Common myeloid progenitor, CD34-positive (primary cell): ENCODE results near the gene ACSL4.
"Not testable (repeated sequence)": the region's sequence is repeated elsewhere in the genome, so short reads cannot be mapped to it uniquely, and the experiment has no call there.

ENCODE experiments used
- CTCF ChIA-PET: fragments of 350-600 bp; sonication (Branson Sonifier 250); formaldehyde crosslinking; loops from one replicate; lab custom pipeline; 2021; ENCODE audit warnings: antibody characterized with exemption; lab: Charles Lee
- POLR2A ChIA-PET: fragments of 350-600 bp; sonication (Branson Sonifier 250); formaldehyde crosslinking; loops from one replicate; lab custom pipeline; 2021; ENCODE audit warnings: antibody characterized with exemption; lab: Charles Lee
- DNase-seq, 3 donors: peaks; one replicate each; pipeline versions ENCODE4 v3.0.0 to v3.0.0-alpha.2; 2013
- H3K27ac ChIP-seq, 2 experiments: 1 replicate in 1 of 2; 2 replicates in 1 of 2; pipeline ENCODE4 v1.7.0; 2013; ENCODE audit warnings: inconsistent platforms in 2 of 2, low read length in 2 of 2, mild to moderate bottlenecking in 2 of 2, low read depth in 1 of 2, moderate library complexity in 1 of 2; ENCODE audit not compliant: severe bottlenecking in 2 of 2, insufficient read depth in 1 of 2, poor library complexity in 1 of 2
- H3K27me3 ChIP-seq, 5 experiments: replicated peaks in 2 of 5; 1 replicate in 3 of 5; 2 replicates in 2 of 5; pipeline versions ENCODE4 v1.6.1 to v1.7.0; 2013; ENCODE audit warnings: low read length in 4 of 5, mild to moderate bottlenecking in 2 of 5, moderate library complexity in 2 of 5, inconsistent platforms in 1 of 5; ENCODE audit not compliant: insufficient read depth in 5 of 5, control insufficient read depth in 4 of 5
- H3K36me3 ChIP-seq, 4 experiments: 1 replicate in 2 of 4; 2 replicates in 2 of 4; pipeline versions ENCODE4 v1.6.1 to v1.7.0; 2013; ENCODE audit warnings: low read length in 3 of 4, control low read depth in 1 of 4, mild to moderate bottlenecking in 1 of 4; ENCODE audit not compliant: control insufficient read depth in 4 of 4, insufficient read depth in 4 of 4
- H3K4me1 ChIP-seq, 4 experiments: 1 replicate in 3 of 4; 2 replicates in 1 of 4; pipeline versions ENCODE4 v1.6.1 to v1.7.1; 2013; ENCODE audit warnings: low read length in 3 of 4, mild to moderate bottlenecking in 3 of 4, control low read depth in 1 of 4, inconsistent platforms in 1 of 4, moderate library complexity in 1 of 4; ENCODE audit not compliant: control insufficient read depth in 4 of 4, insufficient read depth in 4 of 4; ENCODE audit errors: control extremely low read depth in 1 of 4
- H3K4me3 ChIP-seq, 7 experiments: 1 replicate in 4 of 7; 2 replicates in 3 of 7; pipeline versions ENCODE4 v1.5.1 to v1.7.0; 2013; ENCODE audit warnings: mild to moderate bottlenecking in 7 of 7, low read length in 6 of 7, moderate library complexity in 6 of 7, inconsistent platforms in 2 of 7, low read depth in 2 of 7, control low read depth in 1 of 7; ENCODE audit not compliant: insufficient read depth in 4 of 7, control insufficient read depth in 1 of 7; ENCODE audit errors: extremely low read depth in 1 of 7
- H3K9me3 ChIP-seq, 5 experiments: 1 replicate in 4 of 5; 2 replicates in 1 of 5; pipeline versions ENCODE4 v1.6.1 to v1.7.1; 2013; ENCODE audit warnings: low read length in 4 of 5, mild to moderate bottlenecking in 2 of 5, inconsistent platforms in 1 of 5, low read depth in 1 of 5, moderate library complexity in 1 of 5; ENCODE audit not compliant: control insufficient read depth in 4 of 5, insufficient read depth in 2 of 5; ENCODE audit errors: control extremely low read depth in 1 of 5
- WGBS: methylation state at CpG from one replicate; pipeline ENCODE4 v1.1.5; 2013; ENCODE audit not compliant: insufficient coverage; 5-methylcytosine and 5-hydroxymethylcytosine counted together

ACSL4 gene

DNA sequence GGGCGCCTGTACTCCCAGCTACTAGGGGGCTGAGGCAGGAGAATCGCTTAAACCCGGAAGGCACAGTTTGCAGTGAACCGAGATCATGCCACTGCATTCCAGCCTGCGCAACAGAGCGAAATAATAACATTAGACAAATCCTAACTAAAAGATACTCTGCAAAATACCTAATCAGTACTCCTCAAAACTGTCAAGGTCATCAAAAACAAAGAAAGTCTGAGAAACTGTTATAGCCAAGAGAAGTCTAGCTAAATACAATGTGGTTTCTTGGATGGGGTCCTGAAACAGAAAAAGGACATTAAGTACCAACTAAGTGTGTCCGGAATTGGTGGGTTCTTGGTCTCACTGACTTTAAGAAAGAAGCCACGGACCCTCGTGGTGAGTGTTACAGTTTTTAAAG lies 14.6 kb upstream of the ACSL4 start:
- POLR2A ChIA-PET = no interaction called here
- no peaks in the 10 kb centered on the region for H3K27me3 ChIP-seq
- 94% methylated on average over 5 of the region's 9 CpGs for WGBS

DNA sequence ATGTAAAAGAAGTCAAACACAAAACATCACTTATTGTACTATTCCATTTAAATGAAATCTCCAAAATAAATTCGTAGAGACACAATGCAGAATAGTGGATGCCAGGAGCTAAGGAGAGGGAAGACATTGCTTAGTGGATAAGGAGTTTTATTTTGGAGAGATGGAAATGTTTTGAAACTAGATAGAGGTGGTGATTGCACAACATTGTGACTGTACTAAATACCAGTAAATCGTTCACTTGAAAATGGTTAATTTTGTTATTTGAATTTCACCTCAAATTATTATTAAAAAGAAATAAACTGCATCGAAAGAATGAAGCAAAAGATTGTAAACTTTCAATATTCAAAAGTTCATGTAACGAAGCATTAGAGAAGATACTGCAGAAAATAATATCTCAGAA lies 9.7 kb upstream of the ACSL4 start:
- no peak overlapping the region for H3K4me3 ChIP-seq
- POLR2A ChIA-PET = no interaction called here

More for the DNA sequence above, 14.6 kb upstream of the ACSL4 start:
- Histone ChIP-seq H3K4me3 (no peak overlapping the region), H3K36me3 (no peaks in the 10 kb centered on the region), H3K27ac (no peak overlapping the region), H3K9me3 (no peaks in the 10 kb centered on the region), H3K4me1 (no peaks in the 10 kb centered on the region)
- DNase-seq = no peak
- CTCF ChIA-PET = interaction anchor here (0.9 kb wide), 1 partner anchor 12 kb away, joined by 3 read pairs; no protein-coding TSS in a partner anchor

GRCh38 chrX:109740896-109741295 lies 7.8 kb upstream of the ACSL4 start:
- H3K36me3 ChIP-seq, H3K4me3 ChIP-seq, POLR2A ChIA-PET, H3K27ac ChIP-seq, H3K27me3 ChIP-seq, DNase-seq, H3K9me3 ChIP-seq, H3K4me1 ChIP-seq, CTCF ChIA-PET: not testable (repeated sequence)
- WGBS = 57% methylated on average over 6 of the region's 11 CpGs

More for the DNA sequence above, 9.7 kb upstream of the ACSL4 start:
- no CpG with 5 or more reads among the region's 4 CpGs for WGBS
- H3K36me3 ChIP-seq = no peaks in the 10 kb centered on the region
- no peaks in the 10 kb centered on the region for H3K9me3 ChIP-seq
- DNase-seq = no peak
- no peak overlapping the region for H3K27ac ChIP-seq
- peaks cover 0 to 2% (median 0%) of the 10 kb centered on the region in 5 experiments for H3K27me3 ChIP-seq
- CTCF ChIA-PET = no interaction called here
- H3K4me1 ChIP-seq = no peaks in the 10 kb centered on the region

- H3K4me3 ChIP-seq = no peak overlapping the region
- H3K4me1 ChIP-seq = peaks cover 0 to 2% (median 0%) of the 10 kb centered on the region in 4 experiments
- H3K36me3 ChIP-seq = no peaks in the 10 kb centered on the region
- peaks cover 0 to 2% (median 0%) of the 10 kb centered on the region in 5 experiments for H3K27me3 ChIP-seq
- H3K9me3 ChIP-seq = no peaks in the 10 kb centered on the region
- DNase-seq = no peak
- no peak overlapping the region for H3K27ac ChIP-seq
- POLR2A ChIA-PET = no interaction called here
- CTCF ChIA-PET = no interaction called here
These were observed 7.4 kb upstream of the ACSL4 start for GRCh38 chrX:109740433-109740809.

DNA sequence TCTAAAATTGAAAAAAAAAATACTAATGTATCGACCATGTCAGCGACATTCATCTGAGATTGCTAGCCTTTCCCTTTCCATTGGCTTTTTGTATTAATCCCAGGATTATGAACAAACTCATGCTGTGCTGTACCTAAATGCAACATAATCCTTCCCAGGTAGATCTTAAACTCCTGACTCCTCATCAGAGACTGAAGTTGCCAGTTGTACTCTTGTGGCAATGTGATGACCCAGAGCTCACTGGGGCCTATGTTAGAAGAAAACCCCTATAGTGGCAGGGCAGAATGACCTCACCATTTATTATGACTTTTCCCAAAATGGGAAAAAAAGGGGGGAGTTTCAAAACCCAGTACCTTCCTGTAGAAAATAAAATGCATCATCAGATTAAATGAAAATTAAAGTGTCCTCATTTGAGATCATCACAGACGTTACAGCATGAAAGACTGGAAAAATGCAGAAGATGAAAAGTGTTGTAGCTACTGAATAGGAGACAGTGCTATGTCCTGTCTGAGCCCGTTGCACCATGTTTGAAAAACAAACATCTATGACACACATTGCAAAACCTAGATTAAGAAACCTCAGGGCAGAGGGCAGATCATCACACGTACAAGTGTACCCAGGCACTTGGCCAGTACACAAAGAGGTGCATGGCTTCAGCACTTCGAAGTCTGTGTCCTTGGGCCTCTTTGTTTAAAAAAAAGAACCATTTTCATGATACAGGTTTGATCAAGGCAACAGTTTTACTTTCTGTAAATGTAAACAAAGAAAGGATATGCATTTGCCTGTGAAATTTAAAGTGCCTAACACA lies 6.8 kb upstream of the ACSL4 start:
- Histone ChIP-seq H3K27ac (no peak overlapping the region), H3K9me3 (no peaks in the 10 kb centered on the region), H3K4me1 (peaks cover 0 to 8% (median 2%) of the 10 kb centered on the region in 4 experiments), H3K4me3 (no peak overlapping the region), H3K36me3 (no peaks in the 10 kb centered on the region), H3K27me3 (peaks cover 0 to 2% (median 0%) of the 10 kb centered on the region in 5 experiments)
- ChIA-PET POLR2A (no interaction called here), CTCF (no interaction called here)
- DNase-seq = no peak
- WGBS = 81% methylated on average over 4 of the region's 6 CpGs

DNA sequence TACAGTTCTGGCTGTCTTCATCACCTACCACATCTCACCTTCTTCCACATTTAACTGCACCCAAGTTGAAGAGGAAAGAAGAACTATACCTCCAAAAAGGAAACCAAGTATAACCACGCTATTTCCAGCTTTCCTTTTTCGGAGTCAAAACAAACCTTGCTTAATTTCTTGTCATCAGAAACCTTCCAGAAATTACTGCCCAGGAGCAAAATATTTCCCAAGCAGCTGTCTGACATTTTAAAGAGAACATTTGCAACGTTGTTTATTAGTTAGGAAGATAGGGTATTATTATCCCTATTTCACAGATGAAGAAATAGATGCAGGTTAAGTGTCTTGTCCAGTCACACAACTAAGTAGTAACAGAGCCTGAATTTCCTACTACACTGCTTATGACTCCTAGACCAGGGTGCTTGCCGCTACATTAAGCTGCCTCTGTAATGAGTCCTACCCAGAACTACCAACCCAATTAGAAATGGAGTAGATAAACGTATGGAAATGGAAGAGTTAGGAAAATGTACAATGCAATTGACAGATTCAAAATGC lies 2.2 kb upstream of the ACSL4 start:
- peaks cover 5 to 29% (median 10%) of the 10 kb centered on the region in 4 experiments for H3K4me1 ChIP-seq

GRCh38 chrX:109733613-109734083 lies 591 bp upstream of the ACSL4 start:
- ChIA-PET POLR2A (no interaction called here), CTCF (interaction anchor here (1.1 to 1.6 kb wide), 5 partner anchors 21 to 123 kb away, joined by 3 to 7 read pairs (median 4); no protein-coding TSS in a partner anchor)
- WGBS = 53% methylated on average over 15 of the region's 15 CpGs
- no peaks in the 10 kb centered on the region for H3K27me3 ChIP-seq
- H3K36me3 ChIP-seq = no peaks in the 10 kb centered on the region
- no peak for DNase-seq
- H3K27ac ChIP-seq = peak overlapping the region in 1 of 2 experiments; percentile 72
- H3K4me1 ChIP-seq = peaks cover 5 to 30% (median 11%) of the 10 kb centered on the region in 4 experiments
- H3K4me3 ChIP-seq = peak overlapping the region; percentile 55 to 90 (median 76)
- H3K9me3 ChIP-seq = no peaks in the 10 kb centered on the region

More for the DNA sequence above, 2.2 kb upstream of the ACSL4 start:
- 54% methylated on average over 2 of the region's 5 CpGs for WGBS
- no peak for DNase-seq
- ChIA-PET CTCF (interaction anchor here (0.9 to 1.7 kb wide), 4 partner anchors 22 to 121 kb away, joined by 3 to 7 read pairs (median 3); no protein-coding TSS in a partner anchor), POLR2A (no interaction called here)
- H3K27me3 ChIP-seq = no peaks in the 10 kb centered on the region
- H3K36me3 ChIP-seq = no peaks in the 10 kb centered on the region
- no peaks in the 10 kb centered on the region for H3K9me3 ChIP-seq
- peak overlapping the region in 1 of 7 experiments; percentile 38 for H3K4me3 ChIP-seq
- H3K27ac ChIP-seq = no peak overlapping the region
